Neutrophil (primary cell): ENCODE data around the gene PUM1.

Experiments used
- H3K27ac ChIP-seq: fragments of 200-600 bp; sonication (generic); 2 replicates; pipeline ENCODE4 v1.5.1; 2016; ENCODE audit warnings: mild to moderate bottlenecking, moderate library complexity
- H3K27me3 ChIP-seq: fragments of 200-600 bp; sonication (generic); 2 replicates; pipeline ENCODE4 v1.6.0; 2016; ENCODE audit warnings: mild to moderate bottlenecking
- H3K36me3 ChIP-seq: fragments of 200-600 bp; sonication (generic); 2 replicates; pipeline ENCODE4 v1.5.1; 2017
- H3K4me1 ChIP-seq, 2 experiments: fragments of 200-600 bp in 1 of 2; sonication (generic) in 1 of 2; 1 replicate in 1 of 2; 2 replicates in 1 of 2; pipeline versions ENCODE4 v1.5.1 to v1.6.1; 2013 to 2016; ENCODE audit warnings: low read depth in 1 of 2, low read length in 1 of 2, mild to moderate bottlenecking in 1 of 2, moderate library complexity in 1 of 2; ENCODE audit not compliant: control insufficient read depth in 1 of 2, insufficient read depth in 1 of 2
- H3K4me3 ChIP-seq, 2 experiments: fragments of 200-600 bp in 1 of 2; sonication (generic) in 1 of 2; 1 replicate in 1 of 2; 2 replicates in 1 of 2; pipeline ENCODE4 v1.5.1; 2013 to 2016; ENCODE audit warnings: low read depth in 1 of 2, low read length in 1 of 2, mild to moderate bottlenecking in 1 of 2, moderate library complexity in 1 of 2
- H3K9me3 ChIP-seq: fragments of 200-600 bp; sonication (generic); 2 replicates; pipeline ENCODE4 v1.5.1; 2016
- TF ChIP-seq, protein P1 (sequence below): fragments of 200-600 bp; sonication (generic); IDR thresholded peaks from 2 replicates; pipeline ENCODE4 v1.5.1; 2016; ENCODE audit warnings: antibody characterized with exemption

PUM1 gene

DNA sequence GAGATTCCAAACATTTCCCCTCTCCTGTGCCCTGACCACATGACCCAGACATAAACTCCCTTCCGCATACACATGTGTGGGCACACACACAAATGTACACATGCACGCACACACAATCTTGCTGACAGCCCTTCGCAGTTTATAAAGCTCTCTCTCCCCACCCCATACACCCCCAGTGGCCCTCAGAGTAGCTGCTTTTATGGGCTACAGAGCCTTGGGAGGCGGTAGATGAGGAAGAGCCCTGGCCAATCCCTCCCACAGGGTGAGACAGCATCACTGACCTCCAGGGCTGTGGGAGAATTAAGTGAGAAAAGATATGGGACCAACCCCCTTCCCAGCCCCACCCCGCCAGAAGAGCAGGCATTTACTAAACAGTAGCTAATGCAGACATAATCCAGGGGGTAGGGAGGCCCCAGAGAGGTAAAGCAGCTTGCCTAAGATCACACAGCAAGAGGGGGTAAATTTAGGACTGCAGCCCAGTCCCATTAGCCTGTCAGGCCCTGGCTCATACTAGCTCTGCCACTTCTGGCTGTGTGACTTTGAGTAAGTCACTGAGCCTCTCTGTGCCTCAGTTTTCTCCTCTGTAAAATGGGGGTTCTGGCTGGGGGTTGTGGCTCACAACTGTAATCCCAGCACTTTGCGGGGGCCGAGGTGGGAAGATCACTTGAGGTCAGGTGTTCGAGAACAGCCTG is 162.0 kb downstream of the PUM1 start:
- H3K36me3 ChIP-seq, result no peaks in the 10 kb centered on the region
- H3K27ac ChIP-seq, result no peak overlapping the region
- H3K4me1 ChIP-seq, result peaks cover 0 to 4% of the 10 kb centered on the region in 2 experiments
- peaks cover 98% of the 10 kb centered on the region for H3K27me3 ChIP-seq
- H3K9me3 ChIP-seq, result no peaks in the 10 kb centered on the region
- no peak overlapping the region for H3K4me3 ChIP-seq
- TF ChIP-seq, protein P1, sequence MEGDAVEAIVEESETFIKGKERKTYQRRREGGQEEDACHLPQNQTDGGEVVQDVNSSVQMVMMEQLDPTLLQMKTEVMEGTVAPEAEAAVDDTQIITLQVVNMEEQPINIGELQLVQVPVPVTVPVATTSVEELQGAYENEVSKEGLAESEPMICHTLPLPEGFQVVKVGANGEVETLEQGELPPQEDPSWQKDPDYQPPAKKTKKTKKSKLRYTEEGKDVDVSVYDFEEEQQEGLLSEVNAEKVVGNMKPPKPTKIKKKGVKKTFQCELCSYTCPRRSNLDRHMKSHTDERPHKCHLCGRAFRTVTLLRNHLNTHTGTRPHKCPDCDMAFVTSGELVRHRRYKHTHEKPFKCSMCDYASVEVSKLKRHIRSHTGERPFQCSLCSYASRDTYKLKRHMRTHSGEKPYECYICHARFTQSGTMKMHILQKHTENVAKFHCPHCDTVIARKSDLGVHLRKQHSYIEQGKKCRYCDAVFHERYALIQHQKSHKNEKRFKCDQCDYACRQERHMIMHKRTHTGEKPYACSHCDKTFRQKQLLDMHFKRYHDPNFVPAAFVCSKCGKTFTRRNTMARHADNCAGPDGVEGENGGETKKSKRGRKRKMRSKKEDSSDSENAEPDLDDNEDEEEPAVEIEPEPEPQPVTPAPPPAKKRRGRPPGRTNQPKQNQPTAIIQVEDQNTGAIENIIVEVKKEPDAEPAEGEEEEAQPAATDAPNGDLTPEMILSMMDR, result no peak

DNA sequence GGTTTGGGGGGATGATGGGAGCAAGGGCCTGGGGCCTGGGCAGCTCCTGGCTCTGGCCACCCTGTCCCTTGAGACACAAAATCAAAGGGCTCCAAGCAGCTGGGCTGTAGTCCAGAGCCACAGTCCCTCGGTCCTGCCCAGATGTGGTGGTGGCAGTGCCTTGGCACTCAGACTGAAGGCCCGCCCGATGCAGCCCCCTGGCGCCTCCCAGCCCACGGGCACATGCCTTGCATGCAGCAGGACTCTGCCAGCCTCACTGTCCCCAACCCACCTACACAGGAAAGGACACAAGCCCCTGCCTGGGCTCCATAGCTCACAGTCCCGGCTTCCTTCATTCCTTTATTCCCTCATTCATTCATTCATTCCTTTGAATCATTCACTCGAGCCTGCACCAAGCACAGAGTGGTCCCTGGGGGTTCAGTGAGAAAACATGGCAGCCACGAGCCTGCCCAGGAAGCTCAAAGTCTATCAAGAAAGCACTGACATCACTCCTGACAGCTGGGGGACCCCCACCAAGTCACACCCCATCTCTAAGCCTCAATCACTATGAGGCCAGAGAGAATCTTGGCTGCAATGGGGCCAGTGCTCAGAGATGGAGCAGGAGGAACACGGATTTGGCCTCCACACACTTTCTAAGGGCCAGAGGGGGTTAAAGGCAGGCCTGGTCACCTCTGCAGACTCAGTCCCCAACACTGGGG is 162.8 kb downstream of the PUM1 start:
- no peaks in the 10 kb centered on the region for H3K9me3 ChIP-seq
- H3K27ac ChIP-seq, result no peak overlapping the region
- H3K4me1 ChIP-seq, result peaks cover 0 to under 1% of the 10 kb centered on the region in 2 experiments
- TF ChIP-seq, protein P1, result no peak
- no peak overlapping the region for H3K4me3 ChIP-seq
- H3K36me3 ChIP-seq, result no peaks in the 10 kb centered on the region
- H3K27me3 ChIP-seq, result peaks cover 100% of the 10 kb centered on the region

GRCh38 chr1:30901798-30902581 is 163.5 kb downstream of the PUM1 start:
- no peaks in the 10 kb centered on the region for H3K36me3 ChIP-seq
- H3K9me3 ChIP-seq, result no peaks in the 10 kb centered on the region
- peaks cover 94% of the 10 kb centered on the region for H3K27me3 ChIP-seq
- H3K4me3 ChIP-seq, result no peak overlapping the region
- no peak overlapping the region for H3K27ac ChIP-seq
- no peaks in the 10 kb centered on the region for H3K4me1 ChIP-seq
- TF ChIP-seq, protein P1, result no peak

DNA sequence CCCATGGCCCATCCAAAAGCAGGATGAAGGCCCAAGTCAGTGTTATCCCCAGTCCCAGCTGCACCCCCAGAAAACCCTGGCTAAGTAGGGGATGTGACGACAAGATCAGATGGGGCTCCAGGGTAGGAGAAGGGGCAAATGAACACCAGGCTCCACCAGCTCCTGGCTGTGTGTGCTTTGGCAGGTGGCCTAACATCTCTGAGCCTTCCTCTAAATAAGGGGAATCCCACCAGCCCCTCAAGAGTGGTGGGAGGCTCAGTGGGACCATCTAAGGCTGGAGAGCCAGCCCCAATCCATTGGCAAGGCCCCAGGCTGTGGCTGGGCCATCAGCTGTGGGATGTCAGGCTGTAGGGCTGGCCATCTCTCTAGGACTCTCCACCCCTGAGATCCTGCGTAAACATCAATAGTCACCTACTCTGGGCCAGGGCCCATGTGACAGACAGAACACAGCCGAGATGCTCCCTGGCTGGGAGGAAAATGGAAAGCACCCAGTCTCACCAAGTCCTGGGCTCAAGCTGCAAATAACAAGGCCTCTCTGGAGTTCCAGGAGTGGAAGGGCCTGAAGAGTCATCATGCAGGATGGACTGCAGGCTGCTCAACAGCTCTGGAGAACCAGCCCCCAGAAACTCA is 164.5 kb downstream of the PUM1 start:
- Histone ChIP-seq H3K9me3 (no peaks in the 10 kb centered on the region), H3K27ac (no peak overlapping the region), H3K4me3 (no peak overlapping the region), H3K36me3 (no peaks in the 10 kb centered on the region), H3K27me3 (peaks cover 94% of the 10 kb centered on the region), H3K4me1 (no peaks in the 10 kb centered on the region)
- TF ChIP-seq, protein P1, result no peak

DNA sequence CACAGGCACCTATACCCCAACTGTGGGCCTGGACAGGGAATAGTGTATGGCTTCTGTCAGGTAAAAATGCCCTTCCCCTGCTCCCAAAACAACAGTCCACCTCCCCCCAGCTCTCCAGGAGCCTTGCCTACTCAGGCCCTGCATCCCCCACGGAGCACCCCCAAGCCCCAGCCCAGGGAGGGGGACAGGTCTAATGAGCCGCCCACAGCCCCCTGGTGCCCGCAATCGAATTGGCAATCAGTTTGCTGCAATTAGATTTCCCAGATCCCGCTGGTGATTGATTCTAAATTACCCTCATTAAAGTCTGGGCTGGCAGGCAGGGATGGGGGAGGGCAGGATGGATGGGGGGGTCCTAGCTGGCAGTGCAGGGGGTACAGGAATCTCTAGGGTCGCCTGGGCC is 165.0 kb downstream of the PUM1 start:
- TF ChIP-seq, protein P1, result no peak
- no peaks in the 10 kb centered on the region for H3K9me3 ChIP-seq
- no peak overlapping the region for H3K4me3 ChIP-seq
- no peaks in the 10 kb centered on the region for H3K36me3 ChIP-seq
- no peaks in the 10 kb centered on the region for H3K4me1 ChIP-seq
- H3K27me3 ChIP-seq, result peaks cover 94% of the 10 kb centered on the region
- H3K27ac ChIP-seq, result no peak overlapping the region
